ENCODE results near the gene GPR143. TPM values are rescaled to one million over a fixed set of nuclear protein-coding genes. Genes with fewer than 3 reads are reported as not detected.
"Not testable (repeated sequence)": the region's sequence is repeated elsewhere in the genome, so short reads cannot be mapped to it uniquely, and the experiment has no call there.

GPR143 gene
- polyA plus RNA-seq, 1 donor: 0.48 TPM

GRCh38 chrX:9768321-9768839 lies 2.7 kb upstream of the GPR143 start:
- not testable (repeated sequence) for DNase-seq

- no peak for DNase-seq
These were observed 1.7 kb upstream of the GPR143 start for GRCh38 chrX:9767375-9767774.

- no peak for DNase-seq
These were observed 443 bp downstream of the GPR143 start for GRCh38 chrX:9765072-9765736.

GRCh38 chrX:9759337-9759736 lies 6.3 kb downstream of the GPR143 start:
- DNase-seq: no peak

- DNase-seq: no peak
These were observed 7.5 kb downstream of the GPR143 start for GRCh38 chrX:9758021-9758638.

GRCh38 chrX:9757366-9757765 lies 8.3 kb downstream of the GPR143 start:
- DNase-seq: no peak

GRCh38 chrX:9749146-9749692 lies 16.4 kb downstream of the GPR143 start:
- DNase-seq: no peak

GRCh38 chrX:9747644-9748043 lies 18.0 kb downstream of the GPR143 start:
- DNase-seq: no peak

GRCh38 chrX:9746148-9746888 lies 19.3 kb downstream of the GPR143 start:
- no peak for DNase-seq

GRCh38 chrX:9745417-9746115 lies 20.1 kb downstream of the GPR143 start:
- DNase-seq: no peak

GRCh38 chrX:9739130-9739529 lies 26.5 kb downstream of the GPR143 start:
- no peak for DNase-seq

GRCh38 chrX:9738151-9738550 lies 27.5 kb downstream of the GPR143 start:
- DNase-seq: no peak

GRCh38 chrX:9737363-9737762 lies 28.3 kb downstream of the GPR143 start:
- DNase-seq: no peak

GRCh38 chrX:9730752-9731151 lies 34.9 kb downstream of the GPR143 start:
- no peak for DNase-seq

- no peak for DNase-seq
These were observed 35.6 kb downstream of the GPR143 start for GRCh38 chrX:9730078-9730477.

- no peak for DNase-seq
These were observed 36.3 kb downstream of the GPR143 start for GRCh38 chrX:9729171-9729885.

- DNase-seq: no peak
These were observed 37.4 kb downstream of the GPR143 start for GRCh38 chrX:9728261-9728660.

- no peak for DNase-seq
These were observed 40.9 kb downstream of the GPR143 start for GRCh38 chrX:9724711-9725110.

GRCh38 chrX:9717376-9717775 lies 48.3 kb downstream of the GPR143 start:
- no peak for DNase-seq

GRCh38 chrX:9710332-9710731 lies 55.3 kb downstream of the GPR143 start:
- no peak for DNase-seq

GRCh38 chrX:9708923-9709553 lies 56.6 kb downstream of the GPR143 start:
- peak; percentile 79 for DNase-seq

Measured in hindlimb muscle (tissue), 1 donor.